HL-60 (cell line): ENCODE results near the gene SCUBE1.
A peak's percentile ranks its signal among the peaks of the same experiment; 100 is the strongest.

Source experiments
- DNase-seq, 2 experiments: peaks; one replicate each; pipeline ENCODE4 v3.0.0-alpha.2; 2010 to 2020; ENCODE audit warnings: low read depth in 1 of 2, low spot score in 1 of 2
- H3K27ac ChIP-seq: fragments of 250-450 bp; sonication (Bioruptor Pico); replicated peaks from 2 replicates; pipeline ENCODE4 v1.5.1; 2020; ENCODE audit warnings: mild to moderate bottlenecking, moderate library complexity
- H3K27me3 ChIP-seq: fragments of 250-450 bp; sonication (Bioruptor Pico); 2 replicates; pipeline ENCODE4 v1.5.1; 2021; ENCODE audit warnings: mild to moderate bottlenecking, moderate library complexity; ENCODE audit not compliant: insufficient read depth, poor library complexity, severe bottlenecking
- H3K4me3 ChIP-seq: replicated peaks from 2 replicates; pipeline ENCODE4 v1.5.1; 2011; ENCODE audit warnings: mild to moderate bottlenecking, control low read depth, low read length; ENCODE audit not compliant: insufficient read depth
- GABPA ChIP-seq: IDR thresholded peaks from 2 replicates; pipeline ENCODE4 v1.6.1; 2012; ENCODE audit warnings: low read depth
- POLR2AphosphoS5 ChIP-seq: IDR thresholded peaks from 2 replicates; pipeline ENCODE4 v1.6.1; 2012; ENCODE audit warnings: low read depth
- SPI1 ChIP-seq: IDR thresholded peaks from 2 replicates; pipeline ENCODE4 v1.6.1; 2012; ENCODE audit warnings: low read depth, mild to moderate bottlenecking, borderline replicate concordance
- TF ChIP-seq, protein P1 (sequence below): IDR thresholded peaks from 2 replicates; pipeline ENCODE4 v1.6.1; 2012; ENCODE audit warnings: low read depth; ENCODE audit not compliant: insufficient replicate concordance
- TF ChIP-seq, protein P2 (sequence below): IDR thresholded peaks from one replicate; pipeline ENCODE4 v1.5.1; 2011; ENCODE audit warnings: low read length, control low read depth, inconsistent platforms; ENCODE audit not compliant: insufficient read depth

SCUBE1 gene

DNA sequence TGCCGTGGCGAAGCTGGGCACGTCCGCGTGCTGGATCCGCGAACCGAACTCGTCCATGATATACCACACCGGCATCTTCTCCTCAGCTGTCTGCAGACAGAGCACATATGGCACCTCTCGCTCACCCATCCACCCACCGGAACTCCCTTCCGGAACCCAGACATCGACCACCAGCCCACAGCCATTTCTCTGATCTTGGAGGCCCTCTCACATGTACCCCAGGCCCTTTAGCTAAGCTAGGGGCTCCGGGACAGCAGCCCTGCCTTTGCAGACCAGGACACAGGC lies 163.3 kb downstream of the SCUBE1 start:
- Histone ChIP-seq H3K4me3 (no peak overlapping the region), H3K27ac (no peak overlapping the region), H3K27me3 (no peaks in the 10 kb centered on the region)
- DNase-seq, result no peak
- TF ChIP-seq GABPA (no peak), POLR2AphosphoS5 (0 out of 2 replicates have a peak, but pooled peaks have one; percentile 32)

DNA sequence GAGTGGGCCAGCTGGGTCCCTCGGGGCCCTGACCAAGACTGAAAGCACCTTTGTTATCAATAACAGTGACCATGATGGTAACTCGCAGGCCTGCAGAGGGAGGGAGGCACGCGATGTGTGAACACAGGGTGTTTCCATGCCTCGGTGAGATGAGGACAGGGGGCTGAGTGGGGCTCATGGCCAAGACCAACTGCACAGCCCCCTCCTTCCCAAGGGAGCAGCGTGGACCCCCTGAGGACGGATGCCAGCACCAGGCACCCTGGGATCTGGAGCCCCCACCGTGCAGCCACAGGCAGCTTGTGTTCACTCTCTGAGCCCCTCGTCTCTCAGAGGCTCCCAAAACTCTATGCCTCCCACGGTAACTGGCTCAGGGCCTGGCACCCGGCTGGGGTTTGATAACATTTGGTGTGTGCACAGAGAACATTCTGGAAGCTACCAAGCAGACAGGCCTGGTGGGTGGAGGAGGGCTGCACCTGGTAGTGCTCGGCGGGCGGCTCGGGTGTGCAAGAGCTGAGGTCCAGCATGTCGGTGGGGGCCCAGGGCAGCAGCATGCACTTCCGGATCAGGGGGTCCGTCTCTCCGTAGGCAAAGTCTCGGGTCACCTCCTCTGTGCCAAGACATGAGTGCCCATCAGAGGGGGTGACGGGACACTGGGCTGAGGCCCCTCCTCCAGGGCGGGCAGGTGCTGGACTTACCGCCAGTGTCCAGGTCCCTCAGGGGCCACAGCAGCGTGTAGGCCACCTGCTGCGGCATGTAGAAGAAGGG lies 163.8 kb downstream of the SCUBE1 start:
- DNase-seq, result no peak
- H3K4me3 ChIP-seq, result no peak overlapping the region
- TF ChIP-seq SPI1 (no peak), GABPA (no peak), POLR2AphosphoS5 (no peak)
- TF ChIP-seq, protein P1, sequence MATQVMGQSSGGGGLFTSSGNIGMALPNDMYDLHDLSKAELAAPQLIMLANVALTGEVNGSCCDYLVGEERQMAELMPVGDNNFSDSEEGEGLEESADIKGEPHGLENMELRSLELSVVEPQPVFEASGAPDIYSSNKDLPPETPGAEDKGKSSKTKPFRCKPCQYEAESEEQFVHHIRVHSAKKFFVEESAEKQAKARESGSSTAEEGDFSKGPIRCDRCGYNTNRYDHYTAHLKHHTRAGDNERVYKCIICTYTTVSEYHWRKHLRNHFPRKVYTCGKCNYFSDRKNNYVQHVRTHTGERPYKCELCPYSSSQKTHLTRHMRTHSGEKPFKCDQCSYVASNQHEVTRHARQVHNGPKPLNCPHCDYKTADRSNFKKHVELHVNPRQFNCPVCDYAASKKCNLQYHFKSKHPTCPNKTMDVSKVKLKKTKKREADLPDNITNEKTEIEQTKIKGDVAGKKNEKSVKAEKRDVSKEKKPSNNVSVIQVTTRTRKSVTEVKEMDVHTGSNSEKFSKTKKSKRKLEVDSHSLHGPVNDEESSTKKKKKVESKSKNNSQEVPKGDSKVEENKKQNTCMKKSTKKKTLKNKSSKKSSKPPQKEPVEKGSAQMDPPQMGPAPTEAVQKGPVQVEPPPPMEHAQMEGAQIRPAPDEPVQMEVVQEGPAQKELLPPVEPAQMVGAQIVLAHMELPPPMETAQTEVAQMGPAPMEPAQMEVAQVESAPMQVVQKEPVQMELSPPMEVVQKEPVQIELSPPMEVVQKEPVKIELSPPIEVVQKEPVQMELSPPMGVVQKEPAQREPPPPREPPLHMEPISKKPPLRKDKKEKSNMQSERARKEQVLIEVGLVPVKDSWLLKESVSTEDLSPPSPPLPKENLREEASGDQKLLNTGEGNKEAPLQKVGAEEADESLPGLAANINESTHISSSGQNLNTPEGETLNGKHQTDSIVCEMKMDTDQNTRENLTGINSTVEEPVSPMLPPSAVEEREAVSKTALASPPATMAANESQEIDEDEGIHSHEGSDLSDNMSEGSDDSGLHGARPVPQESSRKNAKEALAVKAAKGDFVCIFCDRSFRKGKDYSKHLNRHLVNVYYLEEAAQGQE, result no peak
- TF ChIP-seq, protein P2, sequence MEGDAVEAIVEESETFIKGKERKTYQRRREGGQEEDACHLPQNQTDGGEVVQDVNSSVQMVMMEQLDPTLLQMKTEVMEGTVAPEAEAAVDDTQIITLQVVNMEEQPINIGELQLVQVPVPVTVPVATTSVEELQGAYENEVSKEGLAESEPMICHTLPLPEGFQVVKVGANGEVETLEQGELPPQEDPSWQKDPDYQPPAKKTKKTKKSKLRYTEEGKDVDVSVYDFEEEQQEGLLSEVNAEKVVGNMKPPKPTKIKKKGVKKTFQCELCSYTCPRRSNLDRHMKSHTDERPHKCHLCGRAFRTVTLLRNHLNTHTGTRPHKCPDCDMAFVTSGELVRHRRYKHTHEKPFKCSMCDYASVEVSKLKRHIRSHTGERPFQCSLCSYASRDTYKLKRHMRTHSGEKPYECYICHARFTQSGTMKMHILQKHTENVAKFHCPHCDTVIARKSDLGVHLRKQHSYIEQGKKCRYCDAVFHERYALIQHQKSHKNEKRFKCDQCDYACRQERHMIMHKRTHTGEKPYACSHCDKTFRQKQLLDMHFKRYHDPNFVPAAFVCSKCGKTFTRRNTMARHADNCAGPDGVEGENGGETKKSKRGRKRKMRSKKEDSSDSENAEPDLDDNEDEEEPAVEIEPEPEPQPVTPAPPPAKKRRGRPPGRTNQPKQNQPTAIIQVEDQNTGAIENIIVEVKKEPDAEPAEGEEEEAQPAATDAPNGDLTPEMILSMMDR, result no peak

DNA sequence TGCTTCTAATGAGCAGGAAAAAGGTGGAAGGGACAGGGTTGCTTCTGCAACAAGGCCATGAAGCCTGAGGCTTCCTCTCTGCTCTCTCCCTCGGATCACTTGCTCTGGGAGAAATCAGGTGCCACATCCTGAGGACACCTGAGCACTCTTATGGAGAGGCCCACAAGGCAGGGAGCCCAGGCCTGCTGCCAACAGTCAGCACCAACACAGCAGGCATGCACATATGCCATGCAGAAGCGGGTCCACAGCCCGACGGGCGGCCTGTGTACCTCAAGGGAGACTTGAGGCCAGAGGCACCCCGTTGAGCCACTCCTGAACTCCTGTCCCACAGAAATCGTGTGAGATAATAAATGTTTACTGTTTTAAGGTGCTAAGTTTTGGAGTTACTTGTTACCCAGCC lies 165.7 kb downstream of the SCUBE1 start:
- Histone ChIP-seq H3K4me3 (no peak overlapping the region), H3K27me3 (no peaks in the 10 kb centered on the region), H3K27ac (no peak overlapping the region)
- no peak for TF ChIP-seq SPI1
- no peak for TF ChIP-seq GABPA
- TF ChIP-seq, protein P2, result no peak
- TF ChIP-seq, protein P1, result no peak
- TF ChIP-seq POLR2AphosphoS5, result no peak
- no peak for DNase-seq

More for the DNA sequence above, 163.8 kb downstream of the SCUBE1 start:
- no peak overlapping the region for H3K27ac ChIP-seq
- no peaks in the 10 kb centered on the region for H3K27me3 ChIP-seq

DNA sequence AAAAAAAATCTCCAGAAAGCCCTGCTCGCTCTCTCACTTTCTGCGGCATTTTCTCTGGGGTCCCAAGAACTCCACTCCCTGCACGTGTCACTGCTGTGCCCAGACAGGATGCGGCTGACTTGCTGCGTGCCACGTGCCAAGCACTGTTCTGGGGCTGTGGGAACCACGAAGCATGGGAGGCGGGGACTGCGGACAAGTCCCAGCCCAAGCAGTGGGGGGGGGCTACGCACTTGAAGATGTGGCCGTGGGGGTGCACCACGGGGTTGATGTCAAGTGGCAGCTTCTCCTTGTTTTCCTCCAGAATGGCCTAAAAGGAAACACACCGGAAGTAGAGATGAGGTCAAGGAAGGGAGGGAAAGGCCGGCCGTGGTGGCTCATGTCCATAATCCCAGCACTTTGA lies 167.1 kb downstream of the SCUBE1 start:
- Histone ChIP-seq H3K27ac (no peak overlapping the region), H3K4me3 (no peak overlapping the region), H3K27me3 (no peaks in the 10 kb centered on the region)
- no peak for DNase-seq
- no peak for TF ChIP-seq SPI1
- no peak for TF ChIP-seq GABPA
- TF ChIP-seq, protein P1, result no peak
- no peak for TF ChIP-seq POLR2AphosphoS5
- TF ChIP-seq, protein P2, result no peak
